A549 treated with DMSO at 1 μM for 4 hours (cell line): Measurements from ENCODE around the gene CCDC150. TPM values are rescaled to one million over a fixed set of nuclear protein-coding genes. Genes with fewer than 3 reads are reported as not detected.

Source experiments
- total RNA-seq: library from RNA; stranded (reverse); fragments of 200-300 nt; extraction: Qiagen RNA extraction; gene quantifications from 5 replicates; pipeline ENCODE4 v1.2.3, GENCODE V29; 2022; ENCODE audit warnings: low read depth

CCDC150 gene
- total RNA-seq: 4.5 to 6.0 TPM (median 4.9 TPM) in 5 replicates

GRCh38 chr2:196639180-196640030, at the start of gene CCDC150:
Gene CCDC150, plus strand, starts transcription at chr2:196639715. Its CDS starts 52 bp downstream, at chr2:196639767.

GRCh38 chr2:196592911-196593881, 46.3 kb upstream of the CCDC150 start, which contains the start of gene HECW2:
Gene HECW2, minus strand, starts transcription at chr2:196593554.

Other genes starting within 250 kb of the CCDC150 start
- 1.9 to 3.0 TPM (median 2.1 TPM) in 5 replicates for gene HECW2, start 46.2 kb upstream of the CCDC150 start, total RNA-seq
- gene GTF3C3, start 160.0 kb downstream of the CCDC150 start, total RNA-seq: 18.6 to 28.0 TPM (median 20.9 TPM) in 5 replicates
- 0.05 to 0.17 TPM (median 0.12 TPM) in 4 of 5 replicates, not detected in the other for gene C2orf66, start 169.6 kb downstream of the CCDC150 start, total RNA-seq